ENCODE results near the gene ZNF430.

The ZNF430 gene

GRCh38 chr19:21098291-21098690, 77.8 kb downstream of the ZNF430 start:
- Histone ChIP-seq H3F3A (ENCODE audit: control insufficient read depth, insufficient read depth) (no peaks in the 10 kb centered on the region), H3K9me3 (ENCODE audit: control insufficient read depth, insufficient read depth, low read length) (no peaks in the 10 kb centered on the region), H3K4me2 (ENCODE audit: low read length) (no peak overlapping the region), H3K36me3 (ENCODE audit: control insufficient read depth, low read length) (peaks cover 9% of the 10 kb centered on the region), H3K27ac (ENCODE audit: low read depth, low read length) (no peak overlapping the region), H3K27me3 (ENCODE audit: control insufficient read depth, low read length) (no peaks in the 10 kb centered on the region), H4K20me1 (ENCODE audit: control insufficient read depth, insufficient read depth, low read depth, low read length) (no peaks in the 10 kb centered on the region), H3K4me3 (ENCODE audit: low read length) (no peak overlapping the region), H3K9me2 (replicated peaks; ENCODE audit: control insufficient read depth, low read length) (no peaks in the 10 kb centered on the region), H3K4me1 (ENCODE audit: control insufficient read depth, low read length) (no peaks in the 10 kb centered on the region), H3K79me2 (ENCODE audit: control insufficient read depth, low read length) (peaks cover 15% of the 10 kb centered on the region; the same call in 1 of the 2 replicates)
- no peak for TF ChIP-seq CTCF (IDR thresholded peaks at IDR 0.05; ENCODE audit: low read depth, low read length, poor library complexity, severe bottlenecking)
- no peak for TF ChIP-seq EZH2phosphoT487 (IDR thresholded peaks at IDR 0.05; ENCODE audit: borderline replicate concordance, low read length)

- Histone ChIP-seq H3K4me1 (ENCODE audit: control insufficient read depth, low read length) (no peaks in the 10 kb centered on the region), H3K9me2 (replicated peaks; ENCODE audit: control insufficient read depth, low read length) (no peaks in the 10 kb centered on the region), H3K27ac (ENCODE audit: low read depth, low read length) (no peak overlapping the region), H3K4me2 (ENCODE audit: low read length) (no peak overlapping the region), H3K9me3 (ENCODE audit: control insufficient read depth, insufficient read depth, low read length) (no peaks in the 10 kb centered on the region), H4K20me1 (ENCODE audit: control insufficient read depth, insufficient read depth, low read depth, low read length) (no peaks in the 10 kb centered on the region), H3K36me3 (ENCODE audit: control insufficient read depth, low read length) (peaks cover 16% of the 10 kb centered on the region), H3K79me2 (ENCODE audit: control insufficient read depth, low read length) (no peaks in the 10 kb centered on the region), H3F3A (ENCODE audit: control insufficient read depth, insufficient read depth) (no peaks in the 10 kb centered on the region), H3K27me3 (ENCODE audit: control insufficient read depth, low read length) (no peaks in the 10 kb centered on the region), H3K4me3 (ENCODE audit: low read length) (no peak overlapping the region)
- TF ChIP-seq EZH2phosphoT487 (IDR thresholded peaks at IDR 0.05; ENCODE audit: borderline replicate concordance, low read length) (no peak), CTCF (IDR thresholded peaks at IDR 0.05; ENCODE audit: low read depth, low read length, poor library complexity, severe bottlenecking) (no peak)
Measured at GRCh38 chr19:21101521-21102242, 81.2 kb downstream of the ZNF430 start.

- Histone ChIP-seq H3K4me2 (ENCODE audit: low read length) (no peak overlapping the region), H3K27ac (ENCODE audit: low read depth, low read length) (no peak overlapping the region), H3K4me3 (ENCODE audit: low read length) (no peak overlapping the region), H3K27me3 (ENCODE audit: control insufficient read depth, low read length) (no peaks in the 10 kb centered on the region), H3K36me3 (ENCODE audit: control insufficient read depth, low read length) (peaks cover 11% of the 10 kb centered on the region), H4K20me1 (ENCODE audit: control insufficient read depth, insufficient read depth, low read depth, low read length) (no peaks in the 10 kb centered on the region), H3K4me1 (ENCODE audit: control insufficient read depth, low read length) (no peaks in the 10 kb centered on the region), H3F3A (ENCODE audit: control insufficient read depth, insufficient read depth) (no peaks in the 10 kb centered on the region), H3K9me2 (replicated peaks; ENCODE audit: control insufficient read depth, low read length) (no peaks in the 10 kb centered on the region), H3K79me2 (ENCODE audit: control insufficient read depth, low read length) (no peaks in the 10 kb centered on the region), H3K9me3 (ENCODE audit: control insufficient read depth, insufficient read depth, low read length) (no peaks in the 10 kb centered on the region)
- TF ChIP-seq EZH2phosphoT487 (IDR thresholded peaks at IDR 0.05; ENCODE audit: borderline replicate concordance, low read length) (no peak), CTCF (IDR thresholded peaks at IDR 0.05; ENCODE audit: low read depth, low read length, poor library complexity, severe bottlenecking) (no peak)
Measured at GRCh38 chr19:21109116-21109515, 88.7 kb downstream of the ZNF430 start.
